H1 (cell line): ENCODE data around the gene PEPD. TPM values are rescaled to one million over a fixed set of nuclear protein-coding genes. Genes with fewer than 3 reads are reported as not detected.

Experiments used
- CTCF ChIA-PET: fragments of 300-600 bp; sonication (Branson Sonifier 250); formaldehyde crosslinking; loops from one replicate; lab custom pipeline; 2021; ENCODE audit not compliant: partially characterized antibody; lab: Charles Lee
- POLR2A ChIA-PET: fragments of 300-600 bp; sonication (Branson Sonifier 250); formaldehyde crosslinking; loops from one replicate; lab custom pipeline; 2021; ENCODE audit warnings: inconsistent platforms; ENCODE audit not compliant: partially characterized antibody; lab: Charles Lee
- DNase-seq, 2 experiments: peaks; one replicate each; pipeline versions ENCODE4 v3.0.0 to v3.0.0-alpha.2; 2010 to 2022; ENCODE audit warnings: low spot score in 2 of 2, low read depth in 1 of 2, mixed read lengths in 1 of 2
- FAIRE-seq: peaks from 2 replicates; lab custom pipeline; 2011; peaks lifted over from hg19 to GRCh38; lab: Jason Lieb, UNC
- H2AFZ ChIP-seq: 2 replicates; pipeline ENCODE4 v1.8.1; 2012; ENCODE audit warnings: low read length, inconsistent platforms
- H2AK5ac ChIP-seq: 2 replicates; pipeline ENCODE4 v1.6.1; 2013; ENCODE audit warnings: low read depth, low read length
- H2BK120ac ChIP-seq: replicated peaks from 2 replicates; pipeline ENCODE3; 2013; ENCODE audit warnings: low read depth, low read length, inconsistent platforms
- H2BK12ac ChIP-seq: 2 replicates; pipeline ENCODE4 v1.6.1; 2013; ENCODE audit warnings: low read depth, low read length
- H2BK15ac ChIP-seq: 2 replicates; pipeline ENCODE4 v1.6.1; 2013; ENCODE audit warnings: low read length
- H2BK20ac ChIP-seq: 2 replicates; pipeline ENCODE4 v1.6.1; 2013; ENCODE audit warnings: low read length
- H2BK5ac ChIP-seq: 2 replicates; pipeline ENCODE4 v1.6.1; 2013; ENCODE audit warnings: low read depth, low read length
- H3K14ac ChIP-seq: 2 replicates; pipeline ENCODE4 v1.6.1; 2013; ENCODE audit warnings: inconsistent platforms; ENCODE audit not compliant: insufficient read length
- H3K18ac ChIP-seq: 2 replicates; pipeline ENCODE4 v1.6.1; 2013; ENCODE audit warnings: low read length; ENCODE audit errors: extremely low read depth
- H3K23ac ChIP-seq: 2 replicates; pipeline ENCODE4 v1.6.1; 2013; ENCODE audit warnings: inconsistent platforms; ENCODE audit not compliant: insufficient read length
- H3K23me2 ChIP-seq: 2 replicates; pipeline ENCODE4 v1.6.1; 2013; ENCODE audit warnings: low read depth, low read length
- H3K27ac ChIP-seq: 2 replicates; pipeline ENCODE4 v1.6.1; 2011; ENCODE audit warnings: low read depth, low read length, inconsistent platforms
- H3K27me3 ChIP-seq, 4 experiments: replicated peaks in 1 of 4; 1 replicate in 1 of 4; 2 replicates in 3 of 4; pipeline versions ENCODE4 v1.6.1 to v1.8.1; 2011 to 2013; ENCODE audit warnings: low read length in 3 of 4, mild to moderate bottlenecking in 3 of 4, inconsistent platforms in 2 of 4, mixed read lengths in 2 of 4, moderate library complexity in 1 of 4; ENCODE audit not compliant: control insufficient read depth in 3 of 4, insufficient read depth in 3 of 4; ENCODE audit errors: extremely low read depth in 1 of 4
- H3K36me3 ChIP-seq, 4 experiments: 2 replicates each; pipeline versions ENCODE4 v1.6.1 to v1.8.1; 2011 to 2013; ENCODE audit warnings: mild to moderate bottlenecking in 4 of 4, low read length in 3 of 4, moderate library complexity in 2 of 4, control low read depth in 1 of 4, inconsistent platforms in 1 of 4; ENCODE audit not compliant: insufficient read depth in 4 of 4, control insufficient read depth in 2 of 4
- H3K4ac ChIP-seq: replicated peaks from 2 replicates; pipeline ENCODE3; 2013; ENCODE audit warnings: low read length, low read depth, mixed read lengths, inconsistent platforms; ENCODE audit not compliant: insufficient read length
- H3K4me1 ChIP-seq, 4 experiments: replicated peaks in 1 of 4; 1 replicate in 1 of 4; 2 replicates in 3 of 4; pipeline versions ENCODE4 v1.6.1 to v1.8.1; 2011 to 2013; ENCODE audit warnings: low read length in 3 of 4, inconsistent platforms in 2 of 4, mixed read lengths in 1 of 4; ENCODE audit not compliant: insufficient read depth in 4 of 4, control insufficient read depth in 3 of 4
- H3K4me2 ChIP-seq, 2 experiments: 2 replicates each; pipeline versions ENCODE4 v1.6.1 to v1.8.1; 2011 to 2013; ENCODE audit warnings: low read depth in 2 of 2, low read length in 2 of 2, control low read depth in 1 of 2, inconsistent platforms in 1 of 2, mild to moderate bottlenecking in 1 of 2; ENCODE audit not compliant: insufficient read depth in 1 of 2
- H3K4me3 ChIP-seq, 4 experiments: fragments of 200-600, 300-600 bp in 1 of 4; sonication (generic), shearing (Covaris generic), sonication (Bioruptor Twin) in 1 of 4; 2 replicates each; pipeline versions ENCODE4 v1.5.1 to v1.8.1; 2011 to 2016; ENCODE audit warnings: low read length in 4 of 4, low read depth in 3 of 4, control low read depth in 2 of 4, inconsistent platforms in 2 of 4, mild to moderate bottlenecking in 2 of 4, mixed read lengths in 1 of 4, moderate library complexity in 1 of 4; ENCODE audit not compliant: insufficient read depth in 2 of 4; ENCODE audit errors: extremely low read depth in 1 of 4
- H3K56ac ChIP-seq: replicated peaks from 2 replicates; pipeline ENCODE3; 2013; ENCODE audit warnings: low read depth, mild to moderate bottlenecking, mixed read lengths, low read length, inconsistent platforms; ENCODE audit not compliant: insufficient read length
- H3K79me1 ChIP-seq: 2 replicates; pipeline ENCODE4 v1.6.1; 2013; ENCODE audit warnings: low read depth, low read length, control low read depth
- H3K79me2 ChIP-seq, 2 experiments: 2 replicates each; pipeline versions ENCODE4 v1.6.1 to v1.8.1; 2012 to 2013; ENCODE audit warnings: low read length in 2 of 2, mild to moderate bottlenecking in 2 of 2, inconsistent platforms in 1 of 2; ENCODE audit not compliant: insufficient read depth in 2 of 2, control insufficient read depth in 1 of 2
- H3K9ac ChIP-seq, 4 experiments: replicated peaks in 1 of 4; 1 replicate in 1 of 4; 2 replicates in 3 of 4; pipeline versions ENCODE4 v1.6.1 to v1.8.1; 2011 to 2013; ENCODE audit warnings: low read depth in 3 of 4, low read length in 3 of 4, control low read depth in 2 of 4, mild to moderate bottlenecking in 2 of 4, moderate library complexity in 2 of 4, inconsistent platforms in 1 of 4; ENCODE audit errors: extremely low read depth in 1 of 4
- H3K9me3 ChIP-seq, 2 experiments: 2 replicates each; pipeline versions ENCODE4 v1.6.1 to v1.8.1; 2012 to 2013; ENCODE audit warnings: mild to moderate bottlenecking in 2 of 2, moderate library complexity in 2 of 2, control low read depth in 1 of 2, inconsistent platforms in 1 of 2, low read depth in 1 of 2, low read length in 1 of 2, mixed read lengths in 1 of 2; ENCODE audit not compliant: insufficient read depth in 2 of 2
- H4K20me1 ChIP-seq, 2 experiments: replicated peaks in 1 of 2; 2 replicates each; pipeline versions ENCODE3 to v1.8.1; 2011 to 2013; ENCODE audit warnings: inconsistent platforms in 2 of 2, low read length in 2 of 2, mild to moderate bottlenecking in 1 of 2; ENCODE audit not compliant: insufficient read depth in 2 of 2, control insufficient read depth in 1 of 2
- H4K5ac ChIP-seq: 2 replicates; pipeline ENCODE4 v1.6.1; 2013; ENCODE audit warnings: low read length, low read depth, mixed read lengths, inconsistent platforms; ENCODE audit not compliant: insufficient read length
- H4K8ac ChIP-seq: 2 replicates; pipeline ENCODE4 v1.8.0; 2013; ENCODE audit warnings: mild to moderate bottlenecking, moderate library complexity, low read length, inconsistent platforms; ENCODE audit not compliant: insufficient read depth; ENCODE audit errors: extremely low read depth
- H4K91ac ChIP-seq: replicated peaks from 2 replicates; pipeline ENCODE3; 2013; ENCODE audit warnings: low read length, mixed read lengths, inconsistent platforms; ENCODE audit not compliant: insufficient read length
- BACH1 ChIP-seq: IDR thresholded peaks from 2 replicates; pipeline ENCODE4 v1.6.1; 2012; ENCODE audit warnings: low read length, improper control_type of control experiment
- CBX8 ChIP-seq: fragments of 300-800, 300-1000 bp; sonication (generic); IDR thresholded peaks from 2 replicates; pipeline ENCODE4 v1.7.1; 2016; ENCODE audit warnings: low read depth, low read length, borderline replicate concordance
- CHD1 ChIP-seq: IDR thresholded peaks from 2 replicates; pipeline ENCODE4 v1.6.1; 2012; ENCODE audit warnings: low read depth, low read length, improper control_type of control experiment
- CHD2 ChIP-seq: IDR thresholded peaks from 2 replicates; pipeline ENCODE4 v1.6.1; 2012; ENCODE audit warnings: low read length, improper control_type of control experiment
- EGR1 ChIP-seq: IDR thresholded peaks from 2 replicates; pipeline ENCODE4 v1.6.1; 2011; ENCODE audit warnings: low read depth, low read length, borderline replicate concordance
- JUND ChIP-seq: IDR thresholded peaks from 2 replicates; pipeline ENCODE4 v1.6.1; 2011; ENCODE audit warnings: mild to moderate bottlenecking, improper control_type of control experiment, low read length
- MAFK ChIP-seq: IDR thresholded peaks from 2 replicates; pipeline ENCODE4 v1.6.1; 2012; ENCODE audit warnings: low read depth, mild to moderate bottlenecking, improper control_type of control experiment, low read length
- POU5F1 ChIP-seq: IDR thresholded peaks from 2 replicates; pipeline ENCODE4 v1.6.1; 2011; ENCODE audit warnings: low read depth, mild to moderate bottlenecking, low read length, moderate library complexity
- RFX5 ChIP-seq: IDR thresholded peaks from 2 replicates; pipeline ENCODE4 v1.6.1; 2011; ENCODE audit warnings: low read depth, low read length, improper control_type of control experiment, borderline replicate concordance
- SIX5 ChIP-seq: IDR thresholded peaks from 2 replicates; pipeline ENCODE4 v1.6.1; 2011; ENCODE audit warnings: mild to moderate bottlenecking, low read depth, low read length
- SP4 ChIP-seq: IDR thresholded peaks from 2 replicates; pipeline ENCODE4 v1.6.1; 2012; ENCODE audit warnings: low read length, inconsistent platforms
- SUZ12 ChIP-seq: fragments of 200-600 bp; sonication (generic); IDR thresholded peaks from 2 replicates; pipeline ENCODE4 v1.6.1; 2012; ENCODE audit warnings: mild to moderate bottlenecking, inconsistent platforms, low read length, moderate library complexity, mixed read lengths
- TAF7 ChIP-seq: optimal IDR thresholded peaks from 2 replicates; pipeline ENCODE3; 2011; ENCODE audit warnings: low read depth, mild to moderate bottlenecking, inconsistent platforms, low read length, moderate library complexity, borderline replicate concordance
- WGBS, 2 experiments: shearing (Covaris generic) in 1 of 2; methylation state at CpG; one replicate each; pipeline versions ENCODE4 v1.1.6 to v1.1.7; 2013 to 2015; ENCODE audit warnings: low lambda C conversion rate in 2 of 2, mixed read lengths in 2 of 2, inconsistent platforms in 1 of 2, low coverage in 1 of 2, missing lambda C conversion rate in 1 of 2; ENCODE audit not compliant: insufficient replicate concordance in 2 of 2, insufficient coverage in 1 of 2, insufficient read length in 1 of 2; ENCODE audit errors: extremely low coverage in 1 of 2, missing lambda C conversion rate in 1 of 2; 5-methylcytosine and 5-hydroxymethylcytosine counted together
- polyA plus RNA-seq, 7 experiments: library from polyadenylated mRNA; depleted of rRNA in 3 of 7; stranded (reverse) in 5 of 7; unstranded in 2 of 7; fragments of >200 nt in 5 of 7; fragments of 200-250 nt in 2 of 7; gene quantifications; 1 replicate in 5 of 7; 2 replicates in 1 of 7; 4 replicates in 1 of 7; pipeline versions ENCODE4 v1.2.1 to v1.2.3, GENCODE V29; 2011 to 2013; ENCODE audit warnings: missing spikeins in 2 of 7, mixed read lengths in 2 of 7
- total RNA-seq: library from RNA; stranded (reverse); fragmentation: NEBNext Ultra II Directional; extraction: Animal tissue kit (Norgen Biotek cat#: 25700); gene quantifications from 2 replicates; pipeline ENCODE4 v1.2.1, GENCODE V29; 2021
- TF ChIP-seq, protein P1 (sequence below): IDR thresholded peaks from 2 replicates; pipeline ENCODE4 v1.6.1; 2012; ENCODE audit warnings: low read length, inconsistent platforms

The PEPD gene
- total and polyA plus RNA-seq, 2 of the 8 experiments (the other 6 are each of a cell fraction or from before 2014, with no cell fraction given): 84.1 to 178 TPM

- no peak overlapping the region for H3K4me3 ChIP-seq
- no peak overlapping the region for H2BK12ac ChIP-seq
- H3K9ac ChIP-seq: no peak overlapping the region
- no peak overlapping the region for H3K23ac ChIP-seq
- no peak for FAIRE-seq
- no peaks in the 10 kb centered on the region for H3K27me3 ChIP-seq
- H3K36me3 ChIP-seq: no peaks in the 10 kb centered on the region
- no peak overlapping the region for H2BK15ac ChIP-seq
- H4K91ac ChIP-seq: no peak overlapping the region
- DNase-seq: no peak
- H3K18ac ChIP-seq: no peak overlapping the region
- no peak overlapping the region for H3K4me2 ChIP-seq
- H4K20me1 ChIP-seq: peaks cover 0 to 1% of the 10 kb centered on the region in 2 experiments
- ChIA-PET CTCF (interaction anchor here (1.1 to 1.2 kb wide), 2 partner anchors 14 to 19 kb away, joined by 3 to 4 read pairs; no protein-coding TSS in a partner anchor), POLR2A (interaction anchor here (0.9 kb wide), 1 partner anchor 77 kb away, joined by 3 read pairs; no protein-coding TSS in a partner anchor)
- no peak overlapping the region for H2BK20ac ChIP-seq
- H2AFZ ChIP-seq: peak overlapping the region; percentile 77; the same call in 1 of the 2 replicates
- no peak overlapping the region for H3K14ac ChIP-seq
- no peak overlapping the region for H3K4ac ChIP-seq
- H4K5ac ChIP-seq: no peak overlapping the region
- no peak overlapping the region; the same call in 1 of the 2 replicates for H2BK5ac ChIP-seq
- no peak overlapping the region for H2BK120ac ChIP-seq
- H2AK5ac ChIP-seq: no peak overlapping the region
- no peaks in the 10 kb centered on the region for H3K79me1 ChIP-seq
- H3K56ac ChIP-seq: no peak overlapping the region
- H3K79me2 ChIP-seq: no peaks in the 10 kb centered on the region
- H3K23me2 ChIP-seq: no peaks in the 10 kb centered on the region
- H3K9me3 ChIP-seq: no peaks in the 10 kb centered on the region
- H3K4me1 ChIP-seq: peaks cover 1 to 11% (median 4%) of the 10 kb centered on the region in 4 experiments
- no peak overlapping the region; the same call in 1 of the 2 replicates for H4K8ac ChIP-seq
- H3K27ac ChIP-seq: no peak overlapping the region
- 79% methylated on average over 6 of the region's 7 CpGs; no CpG with 5 or more reads in 1 of the 2 experiments for WGBS, 2 experiments
- TF ChIP-seq CHD2 (no peak), BACH1 (no peak), RFX5 (no peak), MAFK (no peak), SUZ12 (no peak), POU5F1 (no peak), SIX5 (no peak), CHD1 (no peak), CBX8 (no peak), EGR1 (no peak), JUND (no peak), SP4 (no peak), TAF7 (no peak)
- TF ChIP-seq, protein P1, sequence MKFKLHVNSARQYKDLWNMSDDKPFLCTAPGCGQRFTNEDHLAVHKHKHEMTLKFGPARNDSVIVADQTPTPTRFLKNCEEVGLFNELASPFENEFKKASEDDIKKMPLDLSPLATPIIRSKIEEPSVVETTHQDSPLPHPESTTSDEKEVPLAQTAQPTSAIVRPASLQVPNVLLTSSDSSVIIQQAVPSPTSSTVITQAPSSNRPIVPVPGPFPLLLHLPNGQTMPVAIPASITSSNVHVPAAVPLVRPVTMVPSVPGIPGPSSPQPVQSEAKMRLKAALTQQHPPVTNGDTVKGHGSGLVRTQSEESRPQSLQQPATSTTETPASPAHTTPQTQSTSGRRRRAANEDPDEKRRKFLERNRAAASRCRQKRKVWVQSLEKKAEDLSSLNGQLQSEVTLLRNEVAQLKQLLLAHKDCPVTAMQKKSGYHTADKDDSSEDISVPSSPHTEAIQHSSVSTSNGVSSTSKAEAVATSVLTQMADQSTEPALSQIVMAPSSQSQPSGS: no peak
Measured at GRCh38 chr19:33562636-33563035, 41.0 kb upstream of the PEPD start.
